Endothelial cell (in vitro differentiated cells): ENCODE data around the gene RHCE. TPM values are rescaled to one million over a fixed set of nuclear protein-coding genes. Genes with fewer than 3 reads are reported as not detected.
"Not testable (repeated sequence)": the region's sequence is repeated elsewhere in the genome, so short reads cannot be mapped to it uniquely, and the experiment has no call there.

Experiments used
- DNase-seq: peaks from one replicate; pipeline ENCODE4 v3.0.0; 2021; ENCODE audit warnings: low spot score
- H3K27ac Mint-ChIP-seq: one replicate; pipeline ENCODE4 v1.8.0; 2021; ENCODE audit warnings: mixed read lengths, inconsistent platforms; ENCODE audit not compliant: unreplicated experiment
- H3K27me3 Mint-ChIP-seq: one replicate; pipeline ENCODE4 v1.8.0; 2021; ENCODE audit warnings: mild to moderate bottlenecking, moderate library complexity, mixed read lengths, inconsistent platforms; ENCODE audit not compliant: unreplicated experiment
- H3K36me3 Mint-ChIP-seq: one replicate; pipeline ENCODE4 v1.8.0; 2021; ENCODE audit warnings: mild to moderate bottlenecking, low read depth, mixed read lengths, inconsistent platforms; ENCODE audit not compliant: unreplicated experiment
- H3K4me1 Mint-ChIP-seq: one replicate; pipeline ENCODE4 v1.8.0; 2021; ENCODE audit warnings: mild to moderate bottlenecking, mixed read lengths, inconsistent platforms; ENCODE audit not compliant: unreplicated experiment
- H3K4me3 Mint-ChIP-seq: one replicate; pipeline ENCODE4 v1.8.0; 2021; ENCODE audit warnings: mild to moderate bottlenecking, mixed read lengths, inconsistent platforms; ENCODE audit not compliant: unreplicated experiment
- H3K9me3 Mint-ChIP-seq: one replicate; pipeline ENCODE4 v1.8.0; 2021; ENCODE audit warnings: mixed read lengths, inconsistent platforms; ENCODE audit not compliant: unreplicated experiment
- CTCF ChIP-seq: fragments of 200-600 bp; sonication (generic); IDR thresholded peaks from one replicate; pipeline ENCODE4 v1.5.0; 2021; ENCODE audit warnings: antibody characterized with exemption; ENCODE audit not compliant: unreplicated experiment
- total RNA-seq: library from RNA; stranded (reverse); fragmentation: NEBNext Ultra II Directional; extraction: Animal tissue kit (Norgen Biotek cat#: 25700); gene quantifications from one replicate; pipeline ENCODE4 v1.2.1, GENCODE V29; 2021; ENCODE audit not compliant: unreplicated experiment

Gene RHCE
- total RNA-seq, 1 donor from 2014 or later, result 2.4 TPM

GRCh38 chr1:25369241-25369640 is 51.4 kb downstream of the RHCE start:
- no peak for TF ChIP-seq CTCF
- no peak overlapping the region for H3K27ac Mint-ChIP-seq
- H3K9me3 Mint-ChIP-seq, result no peaks in the 10 kb centered on the region
- no peaks in the 10 kb centered on the region for H3K27me3 Mint-ChIP-seq
- peaks cover 9% of the 10 kb centered on the region for H3K4me1 Mint-ChIP-seq
- no peak for DNase-seq
- no peaks in the 10 kb centered on the region for H3K36me3 Mint-ChIP-seq
- H3K4me3 Mint-ChIP-seq, result no peak overlapping the region

GRCh38 chr1:25362634-25363559 is 57.7 kb downstream of the RHCE start:
- not testable (repeated sequence) for DNase-seq, H3K27me3 Mint-ChIP-seq, H3K9me3 Mint-ChIP-seq, H3K27ac Mint-ChIP-seq, H3K4me3 Mint-ChIP-seq
- Mint-ChIP-seq H3K36me3 (peaks cover 16% of the 10 kb centered on the region), H3K4me1 (peaks cover 11% of the 10 kb centered on the region)

GRCh38 chr1:25361901-25362300 is 58.7 kb downstream of the RHCE start:
- DNase-seq, result no peak
- Mint-ChIP-seq H3K4me3 (no peak overlapping the region), H3K9me3 (no peaks in the 10 kb centered on the region), H3K4me1 (peaks cover 9% of the 10 kb centered on the region), H3K27me3 (no peaks in the 10 kb centered on the region), H3K36me3 (peaks cover 23% of the 10 kb centered on the region), H3K27ac (no peak overlapping the region)
- no peak for TF ChIP-seq CTCF

GRCh38 chr1:25360596-25361581 is 59.7 kb downstream of the RHCE start:
- DNase-seq, result no peak
- Mint-ChIP-seq H3K4me1 (peaks cover 9% of the 10 kb centered on the region), H3K27ac (no peak overlapping the region), H3K36me3 (peaks cover 29% of the 10 kb centered on the region), H3K4me3 (no peak overlapping the region), H3K27me3 (no peaks in the 10 kb centered on the region), H3K9me3 (no peaks in the 10 kb centered on the region)
- TF ChIP-seq CTCF, result no peak

GRCh38 chr1:25356848-25357247 is 63.8 kb downstream of the RHCE start:
- peaks cover 4% of the 10 kb centered on the region for H3K4me1 Mint-ChIP-seq
- TF ChIP-seq CTCF, result no peak

More at GRCh38 chr1:25356848-25357247, 63.8 kb downstream of the RHCE start:
- H3K27ac Mint-ChIP-seq, result no peak overlapping the region
- no peaks in the 10 kb centered on the region for H3K9me3 Mint-ChIP-seq
- H3K27me3 Mint-ChIP-seq, result no peaks in the 10 kb centered on the region
- H3K36me3 Mint-ChIP-seq, result peaks cover 31% of the 10 kb centered on the region
- no peak overlapping the region for H3K4me3 Mint-ChIP-seq
- no peak for DNase-seq
